Prostate gland (tissue), 2 donors: ENCODE measurements around the gene GFOD2. TPM values are rescaled to one million over a fixed set of nuclear protein-coding genes. Genes with fewer than 3 reads are reported as not detected.

Experiments used
- DNase-seq: peaks from one replicate; pipeline ENCODE4 v3.0.0-alpha.2; 2019; ENCODE audit warnings: low spot score
- H3K27ac ChIP-seq, 2 donors: fragments of 200-600 bp; sonication (generic); 2 replicates each; pipeline ENCODE4 v1.5.1; 2017 to 2019
- H3K27me3 ChIP-seq: fragments of 200-600 bp; sonication (generic); replicated peaks from 2 replicates; pipeline ENCODE4 v1.5.1; 2019; ENCODE audit not compliant: insufficient read depth
- H3K36me3 ChIP-seq, 2 donors: fragments of 200-600 bp; sonication (generic); 1 replicate in 1 of 2; 2 replicates in 1 of 2; pipeline versions ENCODE4 v1.5.1 to v1.8.1; 2017 to 2019
- H3K4me1 ChIP-seq: fragments of 200-600 bp; sonication (generic); replicated peaks from 2 replicates; pipeline ENCODE4 v1.5.1; 2019
- H3K4me3 ChIP-seq, 2 donors: fragments of 200-600 bp; sonication (generic); 2 replicates each; pipeline ENCODE4 v1.5.1; 2017 to 2019
- H3K9me3 ChIP-seq: fragments of 200-600 bp; sonication (generic); 2 replicates; pipeline ENCODE4 v1.5.1; 2017
- CTCF ChIP-seq, 4 experiments: fragments of 200-600 bp in 2 of 4; fragments of 450-650 bp in 2 of 4; sonication (generic) in 2 of 4; IDR thresholded peaks; 1 replicate in 3 of 4; 2 replicates in 1 of 4; pipeline ENCODE4 v1.5.1; 2016 to 2019; ENCODE audit warnings: antibody characterized with exemption in 4 of 4, mild to moderate bottlenecking in 2 of 4, moderate library complexity in 2 of 4
- POLR2A ChIP-seq: fragments of 450-650 bp; IDR thresholded peaks from one replicate; pipeline ENCODE4 v1.6.1; 2016; ENCODE audit warnings: antibody characterized with exemption, mild to moderate bottlenecking
- POLR2AphosphoS5 ChIP-seq: sonication (generic); formaldehyde crosslinking; IDR thresholded peaks from one replicate; pipeline ENCODE4 v1.6.1; 2017; ENCODE audit warnings: antibody characterized with exemption
- WGBS: methylation state at CpG from one replicate; pipeline ENCODE4 v1.1.5; 2018; 5-methylcytosine and 5-hydroxymethylcytosine counted together
- intact Hi-C: fragments of 100-400 bp; cut with DNase I; formaldehyde crosslinking; loops from one replicate; pipeline ENCODE4 v1.14.2; 2022
- total RNA-seq, 2 donors: library from RNA; depleted of rRNA; stranded (reverse); fragments of >200 nt; gene quantifications; one replicate each; pipeline ENCODE4 v1.1.0, GENCODE V29; 2016

GFOD2 gene
- total RNA-seq, 2 donors from 2014 or later, result 16.0 to 27.4 TPM

GRCh38 chr16:67719778-67720144 is 645 bp upstream of the GFOD2 start:
- TF ChIP-seq POLR2A, result no peak
- no peak for TF ChIP-seq CTCF (IDR thresholded peaks at IDR 0.05)
- no peak for TF ChIP-seq POLR2AphosphoS5
- DNase-seq, result peak; percentile 21
- no peaks in the 10 kb centered on the region for H3K36me3 ChIP-seq
- peak overlapping the region; percentile 81 to 86 for H3K4me3 ChIP-seq
- no peaks in the 10 kb centered on the region for H3K27me3 ChIP-seq
- 3% methylated on average over 5 of the region's 5 CpGs for WGBS
- peak overlapping the region; percentile 70 to 73 for H3K27ac ChIP-seq
- no peaks in the 10 kb centered on the region for H3K9me3 ChIP-seq
- intact Hi-C loops, result no loop called here
- H3K4me1 ChIP-seq, result no peaks in the 10 kb centered on the region

GRCh38 chr16:67718668-67719047 is 458 bp downstream of the GFOD2 start:
- peak overlapping the region; percentile 81 to 86 for H3K4me3 ChIP-seq
- peak overlapping the region; percentile 70 to 73 for H3K27ac ChIP-seq
- 1% methylated on average over 11 of the region's 14 CpGs for WGBS
- no peaks in the 10 kb centered on the region for H3K4me1 ChIP-seq
- H3K9me3 ChIP-seq, result no peaks in the 10 kb centered on the region
- no peaks in the 10 kb centered on the region for H3K27me3 ChIP-seq
- intact Hi-C loops, result no loop called here
- DNase-seq, result no peak
- TF ChIP-seq POLR2A (no peak), POLR2AphosphoS5 (no peak), CTCF (IDR thresholded peaks at IDR 0.05) (no peak)
- H3K36me3 ChIP-seq, result no peaks in the 10 kb centered on the region

GRCh38 chr16:67716097-67716496 is 3.0 kb downstream of the GFOD2 start:
- TF ChIP-seq POLR2A (no peak), CTCF (IDR thresholded peaks at IDR 0.05) (no peak), POLR2AphosphoS5 (no peak)
- 89% methylated on average over 2 of the region's 2 CpGs for WGBS
- H3K4me1 ChIP-seq, result no peaks in the 10 kb centered on the region
- H3K27me3 ChIP-seq, result no peaks in the 10 kb centered on the region
- DNase-seq, result no peak
- H3K27ac ChIP-seq, result no peak overlapping the region
- no peak overlapping the region for H3K4me3 ChIP-seq
- intact Hi-C loops, result no loop called here
- no peaks in the 10 kb centered on the region for H3K9me3 ChIP-seq
- H3K36me3 ChIP-seq, result no peaks in the 10 kb centered on the region

- Histone ChIP-seq H3K9me3 (no peaks in the 10 kb centered on the region), H3K36me3 (no peaks in the 10 kb centered on the region), H3K4me1 (no peaks in the 10 kb centered on the region), H3K27ac (no peak overlapping the region), H3K4me3 (no peak overlapping the region), H3K27me3 (no peaks in the 10 kb centered on the region)
- TF ChIP-seq POLR2A (no peak), CTCF (IDR thresholded peaks at IDR 0.05) (no peak), POLR2AphosphoS5 (no peak)
- intact Hi-C loops, result no loop called here
- WGBS, result 65% methylated on average over 1 of the region's 1 CpG
- no peak for DNase-seq
These were observed 4.6 kb downstream of the GFOD2 start for GRCh38 chr16:67714522-67714921.

GRCh38 chr16:67713647-67714273 is 5.4 kb downstream of the GFOD2 start:
- H3K27ac ChIP-seq, result no peak overlapping the region
- TF ChIP-seq POLR2AphosphoS5 (no peak), POLR2A (no peak), CTCF (IDR thresholded peaks at IDR 0.05) (no peak)
- H3K4me1 ChIP-seq, result no peaks in the 10 kb centered on the region
- no peak overlapping the region for H3K4me3 ChIP-seq
- no peak for DNase-seq
- 83% methylated on average over 5 of the region's 5 CpGs for WGBS
- intact Hi-C loops, result no loop called here
- H3K9me3 ChIP-seq, result no peaks in the 10 kb centered on the region
- no peaks in the 10 kb centered on the region for H3K36me3 ChIP-seq
- H3K27me3 ChIP-seq, result no peaks in the 10 kb centered on the region
